HL-60 (cell line): Measurements from ENCODE around the gene DIAPH1.

Source experiments
- CTCF ChIP-seq: IDR thresholded peaks from one replicate; pipeline ENCODE4 v1.5.1; 2011; ENCODE audit warnings: low read length, control low read depth, inconsistent platforms; ENCODE audit not compliant: insufficient read depth
- REST ChIP-seq: IDR thresholded peaks from 2 replicates; pipeline ENCODE4 v1.6.1; 2012; ENCODE audit warnings: low read depth; ENCODE audit not compliant: insufficient replicate concordance

GRCh38 chr5:141547488-141547887 is 71.3 kb downstream of the DIAPH1 start:
- no peak for TF ChIP-seq CTCF
- no peak for TF ChIP-seq REST
